Measurements from ENCODE around the gene AHCYL2.

DNA sequence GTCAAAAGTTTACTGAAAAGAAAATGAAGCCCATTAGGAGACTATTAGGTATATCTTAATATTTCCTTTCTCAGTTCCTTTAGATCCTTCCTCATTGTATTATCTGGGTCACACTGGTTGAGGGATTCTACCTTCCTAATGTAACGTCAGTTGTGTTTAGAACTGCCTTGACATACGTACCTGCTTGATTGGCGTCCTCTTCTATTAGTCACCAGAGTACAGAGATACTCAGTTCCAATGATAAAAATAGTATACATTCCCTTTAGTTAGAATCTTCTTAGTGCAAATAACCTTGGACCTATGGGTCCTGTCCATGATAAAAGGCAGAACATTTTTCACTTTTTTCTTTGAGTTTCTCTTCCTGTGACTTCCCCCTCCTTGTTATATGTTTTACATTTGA, 45.2 kb downstream of the AHCYL2 start:
- TF ChIP-seq CTCF (IDR thresholded peaks at IDR 0.05 in 2 of 3, conservative IDR thresholded peaks at IDR 0.05 in 1 of 3; ENCODE audit: borderline replicate concordance in 1 of 3, insufficient read depth in 1 of 3, low read depth in 2 of 3, low read length in 2 of 3) (no peak), POLR2A (IDR thresholded peaks at IDR 0.05; ENCODE audit: borderline replicate concordance, extremely low read depth, insufficient read depth, insufficient read length) (no peak), YY1 (IDR thresholded peaks at IDR 0.05; ENCODE audit: extremely low read depth, insufficient replicate concordance, low read depth, low read length) (no peak), POLR2AphosphoS5 (IDR thresholded peaks at IDR 0.05; ENCODE audit: low read depth, low read length) (no peak), TCF7L2 (IDR thresholded peaks at IDR 0.05; ENCODE audit: borderline replicate concordance, extremely low read depth, insufficient read depth, insufficient read length) (no peak), EZH2phosphoT487 (IDR thresholded peaks at IDR 0.05; ENCODE audit: borderline replicate concordance) (no peak)

Data from HCT116 (cell line).